Measurements from ENCODE around the gene DGKQ.

GRCh38 chr4:917466-917865 lies 55.9 kb downstream of the DGKQ start:
- TF ChIP-seq, protein P1, sequence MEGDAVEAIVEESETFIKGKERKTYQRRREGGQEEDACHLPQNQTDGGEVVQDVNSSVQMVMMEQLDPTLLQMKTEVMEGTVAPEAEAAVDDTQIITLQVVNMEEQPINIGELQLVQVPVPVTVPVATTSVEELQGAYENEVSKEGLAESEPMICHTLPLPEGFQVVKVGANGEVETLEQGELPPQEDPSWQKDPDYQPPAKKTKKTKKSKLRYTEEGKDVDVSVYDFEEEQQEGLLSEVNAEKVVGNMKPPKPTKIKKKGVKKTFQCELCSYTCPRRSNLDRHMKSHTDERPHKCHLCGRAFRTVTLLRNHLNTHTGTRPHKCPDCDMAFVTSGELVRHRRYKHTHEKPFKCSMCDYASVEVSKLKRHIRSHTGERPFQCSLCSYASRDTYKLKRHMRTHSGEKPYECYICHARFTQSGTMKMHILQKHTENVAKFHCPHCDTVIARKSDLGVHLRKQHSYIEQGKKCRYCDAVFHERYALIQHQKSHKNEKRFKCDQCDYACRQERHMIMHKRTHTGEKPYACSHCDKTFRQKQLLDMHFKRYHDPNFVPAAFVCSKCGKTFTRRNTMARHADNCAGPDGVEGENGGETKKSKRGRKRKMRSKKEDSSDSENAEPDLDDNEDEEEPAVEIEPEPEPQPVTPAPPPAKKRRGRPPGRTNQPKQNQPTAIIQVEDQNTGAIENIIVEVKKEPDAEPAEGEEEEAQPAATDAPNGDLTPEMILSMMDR (IDR thresholded peaks at IDR 0.05; ENCODE audit: low read length), result no peak
- TF ChIP-seq EZH2 (optimal IDR thresholded peaks at IDR 0.05; ENCODE audit: low read depth, low read length) (no peak), EZH2phosphoT487 (IDR thresholded peaks at IDR 0.05; ENCODE audit: low read length) (no peak)
